ACC112 (cell line): ENCODE results near the gene FLT1.

ENCODE experiments used
- H2AFZ ChIP-seq: fragments of 200-600 bp; sonication (generic); one replicate; pipeline ENCODE4 v1.6.0; 2017; ENCODE audit warnings: antibody characterized with exemption, low read length; ENCODE audit not compliant: unreplicated experiment
- H3K27ac ChIP-seq: fragments of 200-600 bp; sonication (generic); 2 replicates; pipeline ENCODE4 v1.5.1; 2014; ENCODE audit warnings: low read depth, mild to moderate bottlenecking, antibody characterized with exemption, low read length, moderate library complexity
- H3K27me3 ChIP-seq: fragments of 200-600 bp; sonication (generic); 2 replicates; pipeline ENCODE4 v1.6.1; 2014; ENCODE audit warnings: mild to moderate bottlenecking, antibody characterized with exemption, low read length, moderate library complexity, mixed read lengths; ENCODE audit not compliant: insufficient read depth
- H3K36me3 ChIP-seq: fragments of 200-600 bp; sonication (generic); 2 replicates; pipeline ENCODE4 v1.6.1; 2016; ENCODE audit warnings: mild to moderate bottlenecking, antibody characterized with exemption, low read length, moderate library complexity, mixed read lengths; ENCODE audit not compliant: insufficient read depth
- H3K4me1 ChIP-seq: fragments of 200-600 bp; sonication (generic); one replicate; pipeline ENCODE4 v1.6.1; 2016; ENCODE audit warnings: low read length, mixed read lengths; ENCODE audit not compliant: insufficient read depth, unreplicated experiment, control insufficient read depth
- H3K4me3 ChIP-seq: fragments of 200-600 bp; sonication (generic); 2 replicates; pipeline ENCODE4 v1.5.1; 2014; ENCODE audit warnings: mild to moderate bottlenecking, low read depth, low read length
- H3K79me2 ChIP-seq: fragments of 200-600 bp; sonication (generic); one replicate; pipeline ENCODE4 v1.6.0; 2016; ENCODE audit warnings: low read length; ENCODE audit not compliant: control insufficient read depth, unreplicated experiment, insufficient read depth

The FLT1 gene

DNA sequence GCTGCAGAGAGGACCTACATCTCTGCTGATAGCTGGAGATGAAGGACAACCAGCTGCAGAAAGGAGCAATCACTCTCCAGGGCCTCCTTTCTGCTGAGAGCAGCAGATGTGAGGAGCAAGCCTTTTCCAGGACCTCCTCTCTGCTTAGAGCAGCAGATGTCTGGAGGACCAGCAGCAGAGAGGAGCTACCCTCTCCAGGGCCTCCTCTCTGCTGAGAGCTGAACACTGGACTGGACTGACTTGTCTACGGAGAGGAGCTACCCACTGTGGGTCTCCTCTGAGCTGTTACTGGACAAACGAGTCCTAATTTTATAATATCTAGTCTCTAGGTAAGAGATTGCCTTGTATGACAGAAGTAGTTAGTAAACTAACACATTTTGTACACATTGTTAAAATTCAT, 40.8 kb upstream of the FLT1 start:
- H3K79me2 ChIP-seq, result no peaks in the 10 kb centered on the region
- peaks cover 36% of the 10 kb centered on the region for H3K27me3 ChIP-seq
- H3K4me3 ChIP-seq, result no peak overlapping the region
- H3K27ac ChIP-seq, result no peak overlapping the region
- peaks cover 14% of the 10 kb centered on the region for H3K4me1 ChIP-seq
- no peaks in the 10 kb centered on the region for H3K36me3 ChIP-seq
- no peak overlapping the region for H2AFZ ChIP-seq

DNA sequence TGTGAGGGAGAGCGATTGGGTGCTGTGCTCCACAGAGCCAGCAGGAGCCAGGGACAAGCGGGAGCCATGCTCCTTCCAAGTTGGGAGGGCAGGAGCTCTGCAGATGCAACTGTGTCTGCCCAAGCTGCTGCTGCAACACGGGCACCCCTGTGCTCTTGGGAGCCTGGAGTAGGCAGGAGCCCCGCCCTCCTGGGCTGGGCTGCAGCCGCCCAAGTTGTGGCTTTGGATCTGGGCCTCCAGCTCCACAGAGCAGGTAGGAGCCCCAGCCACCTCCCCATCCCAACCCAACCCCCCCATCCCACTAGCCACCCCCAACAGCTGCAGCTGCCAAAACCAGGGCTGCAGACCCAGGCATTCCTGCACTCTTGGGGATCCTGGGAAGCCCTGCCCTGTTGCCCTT, 39.9 kb upstream of the FLT1 start:
- peaks cover 44% of the 10 kb centered on the region for H3K27me3 ChIP-seq
- no peak overlapping the region for H3K27ac ChIP-seq
- no peak overlapping the region for H3K4me3 ChIP-seq
- peaks cover 10% of the 10 kb centered on the region for H3K4me1 ChIP-seq
- no peak overlapping the region for H2AFZ ChIP-seq
- H3K36me3 ChIP-seq, result no peaks in the 10 kb centered on the region
- no peaks in the 10 kb centered on the region for H3K79me2 ChIP-seq

DNA sequence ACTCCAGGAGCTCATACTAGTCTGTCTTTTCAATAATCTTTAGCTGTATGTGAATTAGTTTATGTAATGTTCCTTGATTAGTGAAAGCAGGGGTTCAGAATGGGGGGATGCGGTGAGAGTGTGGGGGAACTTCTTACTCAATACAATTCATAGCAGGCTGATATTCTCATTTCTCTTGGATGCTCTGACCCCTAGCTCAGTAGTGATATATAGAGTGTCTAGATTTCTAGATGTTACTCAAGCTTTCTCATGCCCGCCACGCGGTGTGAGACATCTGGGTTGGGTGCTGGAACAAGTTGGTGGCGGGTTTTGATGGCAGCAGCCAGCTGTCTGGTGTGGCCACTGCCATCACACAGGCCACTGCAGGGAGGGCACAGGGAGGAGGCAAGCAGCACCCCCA, 39.3 kb upstream of the FLT1 start:
- Histone ChIP-seq H3K4me3 (no peak overlapping the region), H3K27ac (no peak overlapping the region), H3K27me3 (peaks cover 44% of the 10 kb centered on the region), H3K79me2 (no peaks in the 10 kb centered on the region), H2AFZ (no peak overlapping the region), H3K36me3 (no peaks in the 10 kb centered on the region), H3K4me1 (peaks cover 10% of the 10 kb centered on the region)

DNA sequence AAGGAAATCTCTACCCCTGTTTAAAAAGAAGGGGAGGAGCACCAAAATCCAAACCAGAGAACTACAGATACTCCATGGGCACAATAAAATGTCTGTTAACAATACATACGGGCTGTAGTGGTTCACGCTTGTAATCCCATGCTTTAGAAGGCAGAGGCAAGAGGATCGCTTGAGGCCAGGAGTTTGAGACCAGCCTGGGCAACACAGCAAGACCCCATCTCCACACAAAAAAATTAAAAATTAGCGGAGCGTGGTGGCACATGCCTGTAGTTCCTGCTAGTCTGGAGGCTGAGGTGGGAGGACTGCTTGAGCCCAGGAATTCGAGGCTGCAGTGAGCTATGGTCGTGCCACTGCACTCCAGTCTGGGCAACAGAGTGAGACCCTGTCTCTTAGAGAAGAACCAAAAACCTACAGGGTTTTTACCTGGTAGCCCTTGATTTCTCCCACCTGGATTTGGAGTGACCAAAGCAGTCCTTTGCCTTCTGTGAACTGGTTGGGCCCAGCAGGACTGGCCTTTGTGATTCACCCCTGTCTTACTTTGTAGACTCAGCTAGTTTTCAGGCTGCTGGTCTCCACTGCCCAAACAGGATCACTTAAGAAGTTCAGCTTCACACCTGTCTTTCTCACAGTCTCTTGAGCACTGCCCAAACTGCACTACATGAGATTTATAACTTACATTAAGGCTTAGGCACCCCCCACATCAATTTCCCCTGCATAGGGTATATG, 38.7 kb upstream of the FLT1 start:
- H2AFZ ChIP-seq, result no peak overlapping the region
- H3K27ac ChIP-seq, result no peak overlapping the region
- H3K36me3 ChIP-seq, result no peaks in the 10 kb centered on the region
- H3K4me3 ChIP-seq, result no peak overlapping the region
- H3K27me3 ChIP-seq, result peaks cover 46% of the 10 kb centered on the region
- H3K4me1 ChIP-seq, result peaks cover 10% of the 10 kb centered on the region
- H3K79me2 ChIP-seq, result no peaks in the 10 kb centered on the region

GRCh38 chr13:28533125-28533436, 38.2 kb upstream of the FLT1 start:
- Histone ChIP-seq H3K79me2 (no peaks in the 10 kb centered on the region), H3K36me3 (no peaks in the 10 kb centered on the region), H3K4me3 (no peak overlapping the region; the same call in 1 of the 2 replicates), H3K27ac (no peak overlapping the region), H3K27me3 (peaks cover 51% of the 10 kb centered on the region), H2AFZ (no peak overlapping the region), H3K4me1 (peaks cover 10% of the 10 kb centered on the region)

DNA sequence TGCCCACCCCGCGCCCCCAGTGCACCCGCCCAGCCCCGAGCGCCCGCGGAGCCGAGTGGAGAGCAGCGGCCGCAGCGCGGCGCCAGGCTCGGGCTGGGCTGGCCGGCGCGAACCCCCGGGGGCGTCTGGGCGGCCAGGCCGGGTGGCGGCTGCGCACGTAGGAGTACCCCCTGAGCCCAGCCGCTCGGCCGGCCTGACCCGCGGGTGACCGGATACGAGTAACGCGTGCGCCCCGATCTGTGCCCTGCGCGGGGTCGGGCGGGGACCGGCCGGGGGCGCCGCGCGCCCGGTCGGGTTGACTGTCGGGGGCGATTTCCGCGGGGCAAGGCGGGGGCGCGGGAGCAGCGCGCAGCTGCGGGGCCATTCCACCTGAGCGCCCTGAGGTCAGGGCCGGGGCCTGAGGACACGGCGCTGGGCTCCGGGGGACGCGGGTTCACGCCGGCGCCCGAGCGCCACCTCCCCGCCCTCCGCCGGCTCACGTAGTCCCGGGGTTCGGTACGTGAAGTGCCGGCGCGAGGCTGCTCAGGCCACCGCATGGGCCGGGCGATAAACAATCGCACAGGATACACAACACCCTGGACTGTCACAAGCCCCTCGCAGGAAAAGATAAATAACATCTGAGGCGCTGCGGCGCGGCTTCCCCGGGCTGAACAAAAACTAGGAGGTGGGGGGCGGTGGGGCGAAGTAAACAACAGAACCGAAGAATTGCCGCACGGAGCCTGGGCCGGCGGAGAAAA, 37.6 kb upstream of the FLT1 start:
- no peak overlapping the region for H3K27ac ChIP-seq
- no peak overlapping the region for H2AFZ ChIP-seq
- H3K36me3 ChIP-seq, result no peaks in the 10 kb centered on the region
- peak overlapping the region; percentile 70 for H3K4me3 ChIP-seq
- peaks cover 54% of the 10 kb centered on the region for H3K27me3 ChIP-seq
- no peaks in the 10 kb centered on the region for H3K79me2 ChIP-seq
- H3K4me1 ChIP-seq, result peaks cover 10% of the 10 kb centered on the region

GRCh38 chr13:28531845-28532387, 37.0 kb upstream of the FLT1 start:
- Histone ChIP-seq H3K27me3 (peaks cover 54% of the 10 kb centered on the region), H2AFZ (no peak overlapping the region), H3K27ac (no peak overlapping the region)

DNA sequence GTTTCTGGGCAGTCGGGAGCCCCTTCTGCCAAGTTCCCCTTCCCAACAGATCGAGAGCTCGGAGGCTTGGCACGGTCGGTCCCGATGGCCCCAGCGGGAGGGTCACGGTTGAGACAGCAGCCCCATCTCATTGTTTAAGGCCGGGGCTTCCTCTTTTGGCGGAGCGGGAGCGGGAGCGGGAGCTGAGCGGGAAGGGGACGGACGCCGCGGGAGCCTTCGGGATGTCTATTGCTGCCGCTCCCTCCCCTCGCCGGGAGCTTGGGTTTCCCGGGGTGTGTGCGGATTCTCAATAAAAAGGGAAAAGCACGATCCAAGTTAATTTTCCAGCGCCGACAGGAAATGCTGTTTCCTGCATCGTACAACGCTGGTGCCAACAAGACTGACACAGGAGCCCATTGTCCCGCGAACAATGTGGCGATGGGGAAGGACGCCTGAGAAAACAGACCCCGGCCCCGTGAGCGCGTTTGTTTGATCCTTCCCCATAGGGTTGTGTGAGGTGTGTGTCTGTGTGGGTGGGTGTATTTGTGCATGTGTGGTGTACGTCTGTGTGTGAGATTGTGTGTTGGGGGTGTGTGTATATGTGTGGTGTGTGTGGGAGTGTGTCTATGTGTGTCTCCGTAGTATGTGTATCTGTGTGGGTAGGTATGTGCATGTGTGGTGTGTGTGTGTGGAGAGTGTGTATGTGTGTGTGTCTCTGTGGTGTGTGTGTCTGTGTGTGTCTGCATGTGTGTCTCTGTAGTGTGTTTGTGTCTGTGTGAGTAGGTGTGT, 36.3 kb upstream of the FLT1 start:
- H3K36me3 ChIP-seq, result no peaks in the 10 kb centered on the region
- H3K79me2 ChIP-seq, result no peaks in the 10 kb centered on the region
- H2AFZ ChIP-seq, result peak overlapping the region; percentile 46
- peak overlapping the region; percentile 70 for H3K4me3 ChIP-seq
- no peak overlapping the region for H3K27ac ChIP-seq
- H3K4me1 ChIP-seq, result peaks cover 10% of the 10 kb centered on the region
- H3K27me3 ChIP-seq, result peaks cover 54% of the 10 kb centered on the region

More at GRCh38 chr13:28531845-28532387, 37.0 kb upstream of the FLT1 start:
- Histone ChIP-seq H3K79me2 (no peaks in the 10 kb centered on the region), H3K4me1 (peaks cover 10% of the 10 kb centered on the region), H3K4me3 (peak overlapping the region; percentile 70), H3K36me3 (no peaks in the 10 kb centered on the region)

DNA sequence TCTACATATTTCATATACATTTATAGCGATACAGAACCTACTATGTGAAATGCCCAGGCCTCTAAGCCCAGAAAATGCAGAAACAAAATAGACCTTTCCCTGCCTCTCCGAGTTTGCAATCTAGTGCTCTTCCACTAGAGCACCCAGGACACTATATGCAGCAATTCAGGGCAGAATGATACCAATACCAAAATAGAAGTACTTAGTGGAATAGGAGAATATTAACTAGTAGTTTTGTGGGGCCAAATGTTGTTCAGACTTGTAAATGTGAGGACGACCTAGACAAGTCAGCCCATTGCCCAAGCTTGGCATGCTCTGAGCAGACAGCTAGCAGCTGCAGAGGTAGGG, 35.8 kb upstream of the FLT1 start:
- Histone ChIP-seq H2AFZ (peak overlapping the region; percentile 46), H3K36me3 (no peaks in the 10 kb centered on the region), H3K4me3 (peak overlapping the region; percentile 70), H3K27ac (no peak overlapping the region), H3K79me2 (no peaks in the 10 kb centered on the region), H3K27me3 (peaks cover 49% of the 10 kb centered on the region), H3K4me1 (peaks cover 10% of the 10 kb centered on the region)

DNA sequence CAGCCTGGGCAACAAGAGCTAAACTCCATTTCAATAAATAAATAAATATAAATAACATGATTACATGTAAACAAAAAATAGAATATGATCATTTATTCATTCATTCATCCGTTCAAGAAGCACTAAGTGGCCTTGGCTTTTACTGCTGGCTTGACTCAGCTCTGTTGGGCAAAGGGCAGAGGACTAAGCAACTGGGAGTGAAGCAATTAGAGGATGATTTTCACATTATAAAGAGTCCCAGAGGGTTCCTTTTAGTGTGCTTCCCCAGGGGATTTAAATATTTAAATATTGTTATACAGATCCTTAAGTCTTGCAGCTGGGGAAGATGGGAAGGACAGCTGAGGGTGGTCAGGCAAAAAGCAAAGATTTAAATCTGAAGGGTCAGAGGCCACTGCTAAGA, 34.9 kb upstream of the FLT1 start:
- H3K27me3 ChIP-seq, result peaks cover 51% of the 10 kb centered on the region
- H3K4me3 ChIP-seq, result no peak overlapping the region
- H2AFZ ChIP-seq, result no peak overlapping the region
- peaks cover 10% of the 10 kb centered on the region for H3K4me1 ChIP-seq
- no peaks in the 10 kb centered on the region for H3K79me2 ChIP-seq
- H3K27ac ChIP-seq, result no peak overlapping the region
- no peaks in the 10 kb centered on the region for H3K36me3 ChIP-seq
